ENCODE results near the gene MID1.

The MID1 gene

DNA sequence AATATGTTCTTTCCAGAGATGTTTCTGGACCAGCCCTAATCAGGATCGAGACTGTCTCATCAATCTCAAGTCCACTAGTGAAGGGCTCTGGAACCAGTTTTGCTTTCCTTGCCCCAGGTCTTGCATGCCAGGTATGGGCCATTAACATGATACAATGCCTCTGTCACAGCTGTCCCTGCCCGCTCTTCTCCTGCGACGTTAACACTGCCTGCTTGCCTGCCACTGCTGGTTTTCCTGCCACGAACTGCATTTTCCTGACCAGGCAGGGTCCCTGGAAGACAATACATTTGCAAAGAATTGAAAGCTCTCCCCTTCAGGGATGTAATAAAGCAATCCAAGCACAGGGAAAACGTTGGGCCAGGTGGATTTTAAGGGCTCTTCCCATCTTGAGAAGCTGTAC, 200.3 kb downstream of the MID1 start:
- DNase-seq = no peak
- in situ Hi-C loops (cut with HindIII; ENCODE audit: low pct_ligation_motif_present, low pct_unique_long_range_greater_than_20kb, low sequenced_read_pairs) = no loop called here

DNA sequence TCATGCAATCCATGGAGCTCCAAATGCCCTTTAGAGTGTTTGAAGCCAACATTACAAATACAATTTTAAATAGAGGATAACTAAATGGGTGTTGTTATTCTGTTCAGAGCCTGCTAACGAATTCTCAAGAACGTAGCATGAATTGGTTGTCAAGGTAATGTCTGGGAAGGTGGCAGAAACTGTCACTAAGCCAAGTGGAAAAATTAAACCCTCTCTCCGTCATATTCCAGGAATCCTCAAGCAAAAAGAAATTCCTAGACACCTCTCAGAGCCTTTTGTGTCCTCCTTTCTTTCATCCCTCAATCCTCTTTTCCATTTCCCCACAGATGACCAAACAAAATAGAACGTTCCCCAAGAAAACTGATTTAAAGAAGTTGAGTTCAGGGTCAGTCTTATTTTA, 204.0 kb downstream of the MID1 start:
- in situ Hi-C loops (cut with HindIII; ENCODE audit: low pct_ligation_motif_present, low pct_unique_long_range_greater_than_20kb, low sequenced_read_pairs) = no loop called here
- no peak for DNase-seq

DNA sequence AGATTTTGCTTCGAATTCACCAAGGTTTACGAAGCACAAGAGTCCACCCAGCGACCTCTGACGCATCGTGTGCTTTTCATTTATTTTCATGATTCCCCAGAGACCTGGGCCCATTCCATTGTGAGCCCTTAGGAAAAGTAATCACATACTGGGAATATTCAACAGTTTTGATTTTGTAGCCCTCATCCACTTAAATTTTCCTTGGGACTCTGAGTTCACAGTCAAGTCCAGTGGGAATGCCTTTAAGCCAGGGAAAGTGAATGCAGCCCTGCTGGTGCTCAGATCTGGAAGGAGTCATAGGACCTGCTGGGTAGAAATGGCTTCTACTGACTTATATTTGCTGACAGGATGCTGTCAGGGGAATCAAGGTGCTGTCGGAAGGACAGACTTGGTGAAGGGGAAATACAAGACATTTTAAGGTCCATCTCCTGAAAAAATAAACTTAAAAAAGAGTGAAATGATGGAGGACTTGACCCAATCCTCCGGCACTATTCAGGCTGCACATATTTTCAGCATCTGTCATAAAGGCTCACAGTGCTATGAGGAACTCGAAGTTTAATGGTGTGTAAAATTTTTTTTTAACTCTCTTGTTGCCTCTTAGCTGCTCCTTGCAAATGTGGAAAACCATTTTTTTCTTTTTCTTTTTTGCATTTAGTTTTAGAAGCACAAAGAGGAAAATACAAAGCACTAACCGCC, 204.9 kb downstream of the MID1 start:
- peak; percentile 71 for DNase-seq
- in situ Hi-C loops (cut with HindIII; ENCODE audit: low pct_ligation_motif_present, low pct_unique_long_range_greater_than_20kb, low sequenced_read_pairs) = no loop called here

- in situ Hi-C loops (cut with HindIII; ENCODE audit: low pct_ligation_motif_present, low pct_unique_long_range_greater_than_20kb, low sequenced_read_pairs) = no loop called here
- peak; percentile 8 for DNase-seq
Observed at GRCh38 chrX:10414862-10415261, 205.5 kb downstream of the MID1 start.

DNA sequence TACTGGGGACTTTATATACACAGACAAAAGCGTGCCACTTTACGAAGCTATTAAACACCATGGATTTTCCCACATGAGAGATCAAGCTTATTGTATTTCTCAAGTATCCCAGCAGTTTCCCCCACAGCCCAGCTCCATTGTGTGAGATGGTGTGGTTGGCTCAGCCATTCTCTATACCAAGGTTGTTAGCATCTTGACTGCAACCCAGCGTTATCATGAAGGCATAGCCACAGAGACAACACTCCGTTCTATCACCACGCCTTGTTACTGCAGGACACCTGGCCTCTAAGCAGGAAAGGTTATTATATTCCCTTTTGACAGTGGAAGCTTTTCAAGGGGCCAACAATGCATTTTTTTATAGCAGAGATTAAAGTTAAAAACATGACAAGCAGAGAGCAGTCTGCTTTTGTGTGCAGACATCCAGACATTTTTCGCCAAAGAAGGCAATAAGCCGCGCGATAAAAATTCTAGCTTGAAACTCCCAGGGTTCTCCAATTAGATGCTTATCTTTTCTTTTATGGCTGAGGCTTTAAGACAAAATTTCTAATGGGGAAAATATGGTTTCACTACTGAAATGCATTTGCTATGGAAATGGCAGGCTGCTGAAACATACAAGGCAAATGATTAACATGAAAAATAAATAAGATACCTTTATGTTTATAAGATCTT, 206.1 kb downstream of the MID1 start:
- in situ Hi-C loops (cut with HindIII; ENCODE audit: low pct_ligation_motif_present, low pct_unique_long_range_greater_than_20kb, low sequenced_read_pairs) = no loop called here
- no peak for DNase-seq

GRCh38 chrX:10404436-10404835, 215.9 kb downstream of the MID1 start:
- in situ Hi-C loops (cut with HindIII; ENCODE audit: low pct_ligation_motif_present, low pct_unique_long_range_greater_than_20kb, low sequenced_read_pairs) = no loop called here
- DNase-seq = no peak

DNA sequence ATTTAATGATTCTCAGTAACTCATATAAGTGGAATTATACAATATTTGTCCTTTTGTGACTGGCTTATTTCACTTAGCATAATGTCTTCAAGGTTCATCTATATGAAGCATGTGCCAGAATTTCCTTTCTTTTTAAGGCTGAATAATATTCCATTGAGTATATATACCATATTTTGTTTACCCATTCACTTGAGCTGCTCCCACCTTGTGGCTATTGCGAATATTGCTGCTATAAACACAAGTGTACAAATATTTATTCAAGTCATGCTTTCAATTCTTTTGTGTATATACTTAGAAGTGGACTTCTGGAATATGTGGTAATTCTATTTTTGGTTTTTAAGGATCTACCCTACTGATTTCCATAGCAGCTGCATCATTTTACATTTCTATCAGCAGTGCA, 219.1 kb downstream of the MID1 start:
- DNase-seq = no peak
- in situ Hi-C loops (cut with HindIII; ENCODE audit: low pct_ligation_motif_present, low pct_unique_long_range_greater_than_20kb, low sequenced_read_pairs) = no loop called here

GRCh38 chrX:10399043-10399741, 221.2 kb downstream of the MID1 start:
- in situ Hi-C loops (cut with HindIII; ENCODE audit: low pct_ligation_motif_present, low pct_unique_long_range_greater_than_20kb, low sequenced_read_pairs) = no loop called here
- no peak for DNase-seq

DNA sequence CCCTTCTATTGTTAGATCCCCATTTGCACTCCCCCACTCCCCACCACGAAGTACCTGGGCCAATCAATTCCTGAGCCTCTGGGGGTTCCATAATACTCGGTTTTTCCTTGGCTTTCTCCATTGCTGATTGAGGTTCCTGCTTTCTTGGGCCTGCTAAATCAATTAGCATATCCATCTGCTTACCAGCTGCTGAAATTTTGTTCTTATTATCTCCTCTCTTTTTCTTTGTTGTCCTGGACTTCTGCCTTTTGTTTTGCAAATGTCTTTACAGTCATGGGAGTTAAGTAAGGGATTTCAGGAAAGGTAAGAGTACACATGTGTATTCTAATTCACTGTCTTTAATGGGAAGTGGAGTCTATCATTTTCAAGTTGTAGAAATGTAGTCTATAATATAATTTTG, 222.2 kb downstream of the MID1 start:
- in situ Hi-C loops (cut with HindIII; ENCODE audit: low pct_ligation_motif_present, low pct_unique_long_range_greater_than_20kb, low sequenced_read_pairs) = no loop called here
- DNase-seq = no peak

GRCh38 chrX:10397349-10397748, 223.0 kb downstream of the MID1 start:
- no peak for DNase-seq
- in situ Hi-C loops (cut with HindIII; ENCODE audit: low pct_ligation_motif_present, low pct_unique_long_range_greater_than_20kb, low sequenced_read_pairs) = no loop called here

DNA sequence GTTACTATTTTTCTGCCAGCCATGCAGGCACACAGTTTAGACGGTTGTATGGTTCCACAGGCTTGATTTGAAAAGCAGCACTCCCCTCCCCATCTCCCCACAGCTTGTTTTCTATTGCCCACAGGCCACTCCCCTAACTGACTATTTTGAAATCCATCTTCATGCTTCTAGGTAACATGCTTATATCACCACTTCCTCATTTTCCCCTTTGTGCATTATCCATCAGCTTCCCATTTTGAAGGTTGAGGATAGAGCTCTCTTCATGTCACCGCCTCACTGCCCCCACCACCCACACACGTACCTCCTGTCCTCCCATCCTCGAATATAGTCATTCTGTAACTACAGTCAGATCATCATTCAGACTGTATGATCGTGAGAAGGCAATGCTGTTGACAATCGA, 224.7 kb downstream of the MID1 start:
- DNase-seq = no peak
- in situ Hi-C loops (cut with HindIII; ENCODE audit: low pct_ligation_motif_present, low pct_unique_long_range_greater_than_20kb, low sequenced_read_pairs) = no loop called here

Data from ACHN (cell line).